Lung (tissue), 12 donors: Measurements from ENCODE around the gene TMEM131L. TPM values are rescaled to one million over a fixed set of nuclear protein-coding genes. Genes with fewer than 3 reads are reported as not detected.

Experiments
- ATAC-seq: fragments of 200-7000 bp; cut with Tn5 transposase; one replicate; pipeline ENCODE4 v1.9.1; 2020; ENCODE audit warnings: moderate number of reproducible peaks; ENCODE audit not compliant: insufficient read depth, low FRiP score
- DNase-seq, 3 donors: peaks; one replicate each; pipeline ENCODE4 v3.0.0-alpha.2; 2013 to 2017
- H3K27ac ChIP-seq, 2 donors: one replicate each; pipeline ENCODE4 v1.5.1; 2013; ENCODE audit warnings: mild to moderate bottlenecking in 2 of 2, moderate library complexity in 2 of 2, control low read depth in 1 of 2, inconsistent platforms in 1 of 2, low read depth in 1 of 2, low read length in 1 of 2
- H3K27me3 ChIP-seq, 3 donors: one replicate each; pipeline ENCODE4 v1.5.1; 2013; ENCODE audit warnings: low read length in 2 of 3; ENCODE audit not compliant: control insufficient read depth in 3 of 3, insufficient read depth in 3 of 3
- H3K36me3 ChIP-seq, 4 donors: one replicate each; pipeline ENCODE4 v1.5.1; 2013; ENCODE audit warnings: low read length in 4 of 4, mild to moderate bottlenecking in 1 of 4, moderate library complexity in 1 of 4; ENCODE audit not compliant: control insufficient read depth in 4 of 4, insufficient read depth in 4 of 4
- H3K4me1 ChIP-seq, 5 donors: one replicate each; pipeline ENCODE4 v1.5.1; 2013; ENCODE audit warnings: low read length in 5 of 5, mild to moderate bottlenecking in 2 of 5, moderate library complexity in 1 of 5; ENCODE audit not compliant: control insufficient read depth in 5 of 5, insufficient read depth in 5 of 5
- H3K4me3 ChIP-seq: one replicate; pipeline ENCODE4 v1.5.1; 2013; ENCODE audit warnings: mild to moderate bottlenecking, control low read depth, moderate library complexity
- H3K9ac ChIP-seq, 2 donors: one replicate each; pipeline ENCODE4 v1.5.1; 2013; ENCODE audit warnings: low read length in 2 of 2, control low read depth in 1 of 2; ENCODE audit not compliant: insufficient read depth in 1 of 2
- H3K9me3 ChIP-seq, 4 donors: one replicate each; pipeline ENCODE4 v1.5.1; 2013; ENCODE audit warnings: low read length in 3 of 4, mild to moderate bottlenecking in 1 of 4, moderate library complexity in 1 of 4; ENCODE audit not compliant: control insufficient read depth in 4 of 4, insufficient read depth in 3 of 4
- CTCF ChIP-seq: IDR thresholded peaks from 2 replicates; pipeline ENCODE4 v1.5.1; 2012; ENCODE audit warnings: mild to moderate bottlenecking; ENCODE audit errors: control extremely low read depth, extremely low read depth
- WGBS, 2 donors: extraction: QIAGEN DNeasy Blood & Tissue Kit; methylation state at CpG; one replicate each; pipeline ENCODE4 v1.1.7; 2013; 5-methylcytosine and 5-hydroxymethylcytosine counted together
- polyA plus RNA-seq, 2 donors: library from polyadenylated mRNA; stranded (reverse); fragments of 200-250 nt; gene quantifications; one replicate each; pipeline ENCODE4 v1.2.1, GENCODE V29; 2013
- total RNA-seq, 2 donors: library from RNA; depleted of rRNA in 1 of 2; stranded (reverse); fragments of >200 nt in 1 of 2; gene quantifications; one replicate each; pipeline ENCODE4 v1.2.1, GENCODE V29; 2014 to 2021
- donor health status: control.
- donor health status: control.
- donor health status: Bipolar disorder and iron deficiency.
- donor health status: healthy.
- donor health status: DM: yes; HTN: yes; CAD: no.

The TMEM131L gene
- total and polyA plus RNA-seq, 4 donors = 2.9 to 40.6 (median 11.8) TPM

DNA sequence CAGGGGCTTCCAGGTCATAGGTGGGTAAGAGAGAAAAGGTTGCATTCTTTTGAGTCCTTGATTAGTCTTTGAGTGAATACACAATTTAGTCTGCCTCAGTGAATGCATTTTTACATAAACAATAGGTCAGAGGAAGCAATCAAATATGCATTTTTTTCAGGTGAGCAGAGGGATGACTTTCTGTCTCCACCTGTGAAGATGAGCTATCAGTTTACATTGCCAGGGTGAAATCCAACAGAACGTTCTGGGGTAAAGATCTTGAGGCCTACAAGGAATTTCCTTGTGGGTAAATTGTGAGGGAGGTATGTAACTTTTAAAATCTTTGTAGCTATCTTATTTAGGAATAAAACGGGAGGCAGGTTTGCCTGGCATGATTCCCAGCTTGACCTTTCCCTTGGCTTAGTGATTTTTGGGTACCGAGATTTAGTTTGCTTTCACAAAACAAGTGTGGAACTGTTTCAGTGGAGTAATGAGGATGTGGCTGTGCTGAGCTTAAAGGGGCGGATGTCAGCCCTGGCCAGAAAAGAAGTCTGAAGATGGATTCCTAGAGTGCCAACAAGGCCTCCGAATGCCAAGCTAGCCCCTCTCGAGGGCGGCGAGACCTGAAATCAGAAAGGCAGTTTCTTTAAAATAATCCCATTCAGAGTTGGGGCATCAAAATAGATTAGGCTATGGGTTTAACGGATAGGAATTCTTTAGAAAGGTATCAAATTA, 29.5 kb downstream of the TMEM131L start:
- TF ChIP-seq CTCF = no peak
- Histone ChIP-seq H3K27me3 (no peaks in the 10 kb centered on the region), H3K9me3 (no peaks in the 10 kb centered on the region), H3K4me3 (no peak overlapping the region), H3K36me3 (peaks cover 0 to 2% (median 0%) of the 10 kb centered on the region in 4 donors), H3K9ac (no peak overlapping the region), H3K4me1 (peaks cover 2 to 32% (median 18%) of the 10 kb centered on the region in 5 donors), H3K27ac (no peak overlapping the region)
- no peak for DNase-seq
- WGBS, 2 donors = 81 to 86% methylated on average over 9 of the region's 9 CpGs
- no peak for ATAC-seq

GRCh38 chr4:153497091-153497531, 31.0 kb downstream of the TMEM131L start:
- Histone ChIP-seq H3K9me3 (no peaks in the 10 kb centered on the region), H3K27ac (peak overlapping the region in 1 of 2 donors; percentile 47), H3K4me3 (no peak overlapping the region), H3K36me3 (peaks cover 0 to 2% (median 0%) of the 10 kb centered on the region in 4 donors), H3K9ac (peak overlapping the region in 1 of 2 donors; percentile 70), H3K27me3 (no peaks in the 10 kb centered on the region), H3K4me1 (peaks cover 3 to 32% (median 18%) of the 10 kb centered on the region in 5 donors)
- no peak for TF ChIP-seq CTCF
- 53 to 60% methylated on average over 4 of the region's 4 CpGs for WGBS, 2 donors
- DNase-seq (peak in 1 of 3 donors; percentile 43), ATAC-seq (no peak)

- no peak for ATAC-seq
- Histone ChIP-seq H3K27me3 (no peaks in the 10 kb centered on the region), H3K4me3 (no peak overlapping the region), H3K36me3 (peaks cover 0 to 2% (median 0%) of the 10 kb centered on the region in 4 donors), H3K4me1 (peaks cover 3 to 32% (median 18%) of the 10 kb centered on the region in 5 donors), H3K27ac (peak overlapping the region in 1 of 2 donors; percentile 36), H3K9ac (peak overlapping the region in 1 of 2 donors; percentile 24), H3K9me3 (no peaks in the 10 kb centered on the region)
- peak; percentile 52 to 96 (median 94) for DNase-seq
- 70 to 85% methylated on average over 9 of the region's 9 CpGs for WGBS, 2 donors
- TF ChIP-seq CTCF = no peak
Observed at GRCh38 chr4:153497988-153498967, 32.1 kb downstream of the TMEM131L start.
